ENCODE data around the gene KLK7. TPM values are rescaled to one million over a fixed set of nuclear protein-coding genes. Genes with fewer than 3 reads are reported as not detected.

Gene KLK7
- total RNA-seq, 4 donors from 2014 or later: 48.3 to 418 (median 218) TPM

GRCh38 chr19:50939596-50939995 lies 44.1 kb downstream of the KLK7 start:
- H3K4me3 ChIP-seq: no peak overlapping the region
- no peak overlapping the region for H3K27ac ChIP-seq
- WGBS: 73% methylated on average over 2 of the region's 2 CpGs
- no peaks in the 10 kb centered on the region for H3K36me3 ChIP-seq
- H3K27me3 ChIP-seq: peaks cover 5% of the 10 kb centered on the region
- no peaks in the 10 kb centered on the region for H3K4me1 ChIP-seq
- DNase-seq (ENCODE audit: low spot score in 2 of 2): no peak
- no peak for TF ChIP-seq POLR2A (IDR thresholded peaks at IDR 0.05)
- no peak for TF ChIP-seq POLR2AphosphoS5 (IDR thresholded peaks at IDR 0.05)
- TF ChIP-seq EP300 (IDR thresholded peaks at IDR 0.05): no peak
- no peak for TF ChIP-seq CTCF (IDR thresholded peaks at IDR 0.05)
- H3K9me3 ChIP-seq: no peaks in the 10 kb centered on the region

GRCh38 chr19:50933640-50934039 lies 50.1 kb downstream of the KLK7 start:
- no peak for DNase-seq (ENCODE audit: low spot score in 2 of 2)
- peaks cover 25% of the 10 kb centered on the region for H3K4me1 ChIP-seq
- TF ChIP-seq CTCF (IDR thresholded peaks at IDR 0.05) (no peak), POLR2AphosphoS5 (IDR thresholded peaks at IDR 0.05) (peak in 1 of 3 donors; percentile 22)
- H3K9me3 ChIP-seq: no peaks in the 10 kb centered on the region
- H3K4me3 ChIP-seq: no peak overlapping the region
- WGBS: 55% methylated on average over 8 of the region's 8 CpGs
- H3K27me3 ChIP-seq: peaks cover 8% of the 10 kb centered on the region
- H3K36me3 ChIP-seq: no peaks in the 10 kb centered on the region
- H3K27ac ChIP-seq: no peak overlapping the region

- TF ChIP-seq POLR2AphosphoS5 (IDR thresholded peaks at IDR 0.05): no peak
- Histone ChIP-seq H3K36me3 (no peaks in the 10 kb centered on the region), H3K4me3 (no peak overlapping the region), H3K27ac (peak overlapping the region; percentile 2), H3K27me3 (peaks cover 12% of the 10 kb centered on the region), H3K4me1 (peaks cover 25% of the 10 kb centered on the region), H3K9me3 (no peaks in the 10 kb centered on the region)
- no peak for DNase-seq (ENCODE audit: low spot score in 2 of 2)
- WGBS: 36% methylated on average over 4 of the region's 4 CpGs
These were observed 51.0 kb downstream of the KLK7 start for GRCh38 chr19:50932690-50933083.

GRCh38 chr19:50932018-50932689 lies 51.6 kb downstream of the KLK7 start:
- Histone ChIP-seq H3K9me3 (no peaks in the 10 kb centered on the region), H3K27me3 (peaks cover 15% of the 10 kb centered on the region), H3K4me1 (peaks cover 25% of the 10 kb centered on the region), H3K4me3 (no peak overlapping the region), H3K36me3 (no peaks in the 10 kb centered on the region), H3K27ac (peak overlapping the region; percentile 2)
- no peak for DNase-seq (ENCODE audit: low spot score in 2 of 2)
- WGBS: 50% methylated on average over 11 of the region's 11 CpGs
- TF ChIP-seq POLR2AphosphoS5 (IDR thresholded peaks at IDR 0.05): no peak
- TF ChIP-seq POLR2A (IDR thresholded peaks at IDR 0.05): no peak
- TF ChIP-seq CTCF (IDR thresholded peaks at IDR 0.05): no peak
- TF ChIP-seq EP300 (IDR thresholded peaks at IDR 0.05): no peak

GRCh38 chr19:50931023-50931422 lies 52.7 kb downstream of the KLK7 start:
- TF ChIP-seq POLR2AphosphoS5 (IDR thresholded peaks at IDR 0.05): no peak
- no peak for TF ChIP-seq EP300 (IDR thresholded peaks at IDR 0.05)
- no peak for TF ChIP-seq CTCF (IDR thresholded peaks at IDR 0.05)
- no peak for TF ChIP-seq POLR2A (IDR thresholded peaks at IDR 0.05)
- H3K27ac ChIP-seq: no peak overlapping the region
- DNase-seq (ENCODE audit: low spot score in 2 of 2): no peak
- peaks cover 25% of the 10 kb centered on the region for H3K4me1 ChIP-seq
- no peaks in the 10 kb centered on the region for H3K9me3 ChIP-seq
- H3K27me3 ChIP-seq: peaks cover 15% of the 10 kb centered on the region
- H3K4me3 ChIP-seq: no peak overlapping the region
- no peaks in the 10 kb centered on the region for H3K36me3 ChIP-seq

GRCh38 chr19:50928831-50929230 lies 54.9 kb downstream of the KLK7 start:
- no peaks in the 10 kb centered on the region for H3K9me3 ChIP-seq
- no peak overlapping the region for H3K27ac ChIP-seq
- H3K4me3 ChIP-seq: no peak overlapping the region
- no peak for TF ChIP-seq EP300 (IDR thresholded peaks at IDR 0.05)
- TF ChIP-seq POLR2A (IDR thresholded peaks at IDR 0.05): no peak
- TF ChIP-seq POLR2AphosphoS5 (IDR thresholded peaks at IDR 0.05): no peak
- TF ChIP-seq CTCF (IDR thresholded peaks at IDR 0.05): no peak
- no peaks in the 10 kb centered on the region for H3K36me3 ChIP-seq
- peaks cover 21% of the 10 kb centered on the region for H3K4me1 ChIP-seq
- H3K27me3 ChIP-seq: peaks cover 15% of the 10 kb centered on the region
- 72% methylated on average over 5 of the region's 5 CpGs for WGBS
- DNase-seq (ENCODE audit: low spot score in 2 of 2): no peak

Measured in suprapubic skin (tissue), 4 donors.